Epidermal melanocyte (primary cell): ENCODE results near the gene CCDC88B.

Experiments
- DNase-seq: peaks from one replicate; pipeline ENCODE4 v3.0.0; 2011; ENCODE audit warnings: low spot score; ENCODE audit not compliant: insufficient read length

The CCDC88B gene

GRCh38 chr11:64359712-64360445 is 19.9 kb downstream of the CCDC88B start:
- no peak for DNase-seq

GRCh38 chr11:64360448-64360921 is 20.5 kb downstream of the CCDC88B start:
- DNase-seq, result no peak

- no peak for DNase-seq
Measured at GRCh38 chr11:64361659-64362058, 21.7 kb downstream of the CCDC88B start.

GRCh38 chr11:64362339-64362738 is 22.3 kb downstream of the CCDC88B start:
- DNase-seq, result peak; percentile 14

GRCh38 chr11:64364435-64364834 is 24.4 kb downstream of the CCDC88B start:
- no peak for DNase-seq

- DNase-seq, result no peak
Measured at GRCh38 chr11:64364911-64365310, 24.9 kb downstream of the CCDC88B start.

- no peak for DNase-seq
Measured at GRCh38 chr11:64366751-64367150, 26.7 kb downstream of the CCDC88B start.

GRCh38 chr11:64367931-64368672 is 28.1 kb downstream of the CCDC88B start:
- peak; percentile 13 for DNase-seq

GRCh38 chr11:64368673-64369074 is 28.7 kb downstream of the CCDC88B start:
- DNase-seq, result no peak

- no peak for DNase-seq
Measured at GRCh38 chr11:64369440-64370421, 29.7 kb downstream of the CCDC88B start.

GRCh38 chr11:64371201-64371600 is 31.2 kb downstream of the CCDC88B start:
- no peak for DNase-seq

- DNase-seq, result no peak
Measured at GRCh38 chr11:64372021-64372420, 32.0 kb downstream of the CCDC88B start.

GRCh38 chr11:64372802-64373597 is 33.0 kb downstream of the CCDC88B start:
- DNase-seq, result no peak

- DNase-seq, result no peak
Measured at GRCh38 chr11:64373598-64373974, 33.6 kb downstream of the CCDC88B start.

- DNase-seq, result no peak
Measured at GRCh38 chr11:64376071-64376470, 36.1 kb downstream of the CCDC88B start.

GRCh38 chr11:64378335-64378880 is 38.4 kb downstream of the CCDC88B start:
- no peak for DNase-seq

GRCh38 chr11:64379160-64379559 is 39.2 kb downstream of the CCDC88B start:
- no peak for DNase-seq

- no peak for DNase-seq
Measured at GRCh38 chr11:64379817-64380709, 40.1 kb downstream of the CCDC88B start.

- DNase-seq, result no peak
Measured at GRCh38 chr11:64381350-64381749, 41.3 kb downstream of the CCDC88B start.
